HG02981 (cell line): ENCODE results near the gene CTNND1.
"Not testable (repeated sequence)": the region's sequence is repeated elsewhere in the genome, so short reads cannot be mapped to it uniquely, and the experiment has no call there.

Experiments used
- ATAC-seq: cut with Tn5 transposase; IDR thresholded peaks from one replicate; pipeline ENCODE4 v1.9.1; 2021; ENCODE audit warnings: mild to moderate bottlenecking, moderate library complexity; ENCODE audit not compliant: unreplicated experiment

The CTNND1 gene

GRCh38 chr11:57788703-57789088 lies 27.1 kb downstream of the CTNND1 start:
- ATAC-seq = no peak

- ATAC-seq = no peak
These were observed 29.9 kb downstream of the CTNND1 start for GRCh38 chr11:57791321-57792059.

GRCh38 chr11:57792060-57792541 lies 30.5 kb downstream of the CTNND1 start:
- peak; percentile 87 for ATAC-seq

- no peak for ATAC-seq
These were observed 31.3 kb downstream of the CTNND1 start for GRCh38 chr11:57792870-57793269.

GRCh38 chr11:57793351-57794115 lies 31.9 kb downstream of the CTNND1 start:
- ATAC-seq = no peak

GRCh38 chr11:57798905-57799559 lies 37.4 kb downstream of the CTNND1 start:
- ATAC-seq = no peak

- ATAC-seq = peak; percentile 86
These were observed 39.0 kb downstream of the CTNND1 start for GRCh38 chr11:57800444-57801182.

- ATAC-seq = no peak
These were observed 39.5 kb downstream of the CTNND1 start for GRCh38 chr11:57801183-57801485.

GRCh38 chr11:57802411-57802810 lies 40.8 kb downstream of the CTNND1 start:
- ATAC-seq = no peak

- no peak for ATAC-seq
These were observed 42.9 kb downstream of the CTNND1 start for GRCh38 chr11:57804466-57804865.

GRCh38 chr11:57805780-57806179 lies 44.2 kb downstream of the CTNND1 start:
- ATAC-seq = no peak

GRCh38 chr11:57812634-57813033 lies 51.0 kb downstream of the CTNND1 start:
- ATAC-seq = no peak

- peak; percentile 82 for ATAC-seq
These were observed 53.9 kb downstream of the CTNND1 start for GRCh38 chr11:57815476-57815875.

- no peak for ATAC-seq
These were observed 54.3 kb downstream of the CTNND1 start for GRCh38 chr11:57815877-57816276.

GRCh38 chr11:57818812-57819211 lies 57.2 kb downstream of the CTNND1 start:
- no peak for ATAC-seq

- ATAC-seq = no peak
These were observed 57.8 kb downstream of the CTNND1 start for GRCh38 chr11:57819252-57819979.

GRCh38 chr11:57823859-57824258 lies 62.3 kb downstream of the CTNND1 start:
- no peak for ATAC-seq

- ATAC-seq = no peak
These were observed 73.2 kb downstream of the CTNND1 start for GRCh38 chr11:57834852-57835251.

GRCh38 chr11:57838609-57839008 lies 77.0 kb downstream of the CTNND1 start:
- not testable (repeated sequence) for ATAC-seq

- ATAC-seq = no peak
These were observed 81.3 kb downstream of the CTNND1 start for GRCh38 chr11:57842873-57843272.
